AG04450 (cell line): ENCODE results near the gene MYO15A. TPM values are rescaled to one million over a fixed set of nuclear protein-coding genes. Genes with fewer than 3 reads are reported as not detected.

ENCODE experiments used
- CTCF ChIA-PET: fragments of 300-600, 350-600 bp; formaldehyde crosslinking; extraction: SDS; loops from one replicate; lab custom pipeline; 2022; ENCODE audit warnings: antibody characterized with exemption, inconsistent platforms; lab: Charles Lee
- POLR2A ChIA-PET: fragments of 350-600 bp; formaldehyde crosslinking; extraction: SDS; loops from one replicate; lab custom pipeline; 2021; ENCODE audit warnings: antibody characterized with exemption, inconsistent platforms; lab: Yijun Ruan, JAX
- DNase-seq: peaks from one replicate; pipeline ENCODE4 v3.0.0-alpha.2; 2011; ENCODE audit warnings: low read depth, low spot score
- H3K27ac ChIP-seq: one replicate; pipeline ENCODE4 v1.5.1; 2012; ENCODE audit warnings: low read depth, low read length, control low read depth
- H3K27me3 ChIP-seq: one replicate; pipeline ENCODE4 v1.6.0; 2012; ENCODE audit warnings: low read length; ENCODE audit not compliant: control insufficient read depth, insufficient read depth
- H3K4me3 ChIP-seq: 2 replicates; pipeline ENCODE4 v1.5.1; 2011; ENCODE audit warnings: mild to moderate bottlenecking, low read depth, low read length, control low read depth
- H3K9me3 ChIP-seq: 2 replicates; pipeline ENCODE4 v1.5.1; 2012; ENCODE audit warnings: low read length; ENCODE audit not compliant: control insufficient read depth, insufficient read depth
- CTCF ChIP-seq: IDR thresholded peaks from 2 replicates; pipeline ENCODE4 v1.5.1; 2011; ENCODE audit warnings: low read depth, low read length, control low read depth, inconsistent platforms
- polyA plus RNA-seq: library from polyadenylated mRNA; depleted of rRNA; stranded (reverse); fragments of >200 nt; gene quantifications from 2 replicates; pipeline ENCODE4 v1.2.3, GENCODE V29; 2011

Gene MYO15A
- polyA plus RNA-seq, 1 experiment, result 0.19 TPM

- CTCF ChIA-PET, result no interaction called here
- TF ChIP-seq CTCF, result no peak
- no peak overlapping the region for H3K27ac ChIP-seq
- H3K9me3 ChIP-seq, result no peaks in the 10 kb centered on the region
- no peak overlapping the region for H3K4me3 ChIP-seq
- POLR2A ChIA-PET, result no interaction called here
- peaks cover 3% of the 10 kb centered on the region for H3K27me3 ChIP-seq
- no peak for DNase-seq
Measured at GRCh38 chr17:18079543-18079942, 29.0 kb upstream of the MYO15A start.

- no peak for TF ChIP-seq CTCF
- no peak for DNase-seq
- H3K9me3 ChIP-seq, result no peaks in the 10 kb centered on the region
- no peak overlapping the region for H3K27ac ChIP-seq
- no peaks in the 10 kb centered on the region for H3K27me3 ChIP-seq
- ChIA-PET POLR2A (no interaction called here), CTCF (no interaction called here)
- H3K4me3 ChIP-seq, result no peak overlapping the region
Measured at GRCh38 chr17:18084256-18084655, 24.3 kb upstream of the MYO15A start.

- H3K9me3 ChIP-seq, result no peaks in the 10 kb centered on the region
- peak within 1 kb of the TSS; percentile 98 for H3K4me3 ChIP-seq
- TF ChIP-seq CTCF, result no peak
- ChIA-PET POLR2A (interaction anchor here (0.6 kb wide), 2 partner anchors 96 to 705 kb away, joined by 3 to 6 read pairs; partner anchors contain the start of gene ALKBH5), CTCF (no interaction called here)
- H3K27ac ChIP-seq, result peak within 1 kb of the TSS; percentile 39
- H3K27me3 ChIP-seq, result no peaks in the 10 kb centered on the region
- DNase-seq, result peak; percentile 76
Measured at GRCh38 chr17:18087610-18088491, 20.7 kb upstream of the MYO15A start, which contains the start of gene DRG2. Gene DRG2 (plus strand): TSS chr17:18087948. CDS start chr17:18088024, 76 bp downstream.

- POLR2A ChIA-PET, result interaction anchor here (0.6 kb wide), 1 partner anchor 12 kb away, joined by 7 read pairs; no protein-coding TSS in a partner anchor
- TF ChIP-seq CTCF, result no peak
- CTCF ChIA-PET, result no interaction called here
- no peak for DNase-seq
- Histone ChIP-seq H3K4me3 (no peak overlapping the region), H3K9me3 (no peaks in the 10 kb centered on the region), H3K27ac (no peak overlapping the region), H3K27me3 (no peaks in the 10 kb centered on the region)
Measured at GRCh38 chr17:18089613-18090012, 18.9 kb upstream of the MYO15A start.
